Measurements from ENCODE around the gene USP7.

- TF ChIP-seq, protein P1, sequence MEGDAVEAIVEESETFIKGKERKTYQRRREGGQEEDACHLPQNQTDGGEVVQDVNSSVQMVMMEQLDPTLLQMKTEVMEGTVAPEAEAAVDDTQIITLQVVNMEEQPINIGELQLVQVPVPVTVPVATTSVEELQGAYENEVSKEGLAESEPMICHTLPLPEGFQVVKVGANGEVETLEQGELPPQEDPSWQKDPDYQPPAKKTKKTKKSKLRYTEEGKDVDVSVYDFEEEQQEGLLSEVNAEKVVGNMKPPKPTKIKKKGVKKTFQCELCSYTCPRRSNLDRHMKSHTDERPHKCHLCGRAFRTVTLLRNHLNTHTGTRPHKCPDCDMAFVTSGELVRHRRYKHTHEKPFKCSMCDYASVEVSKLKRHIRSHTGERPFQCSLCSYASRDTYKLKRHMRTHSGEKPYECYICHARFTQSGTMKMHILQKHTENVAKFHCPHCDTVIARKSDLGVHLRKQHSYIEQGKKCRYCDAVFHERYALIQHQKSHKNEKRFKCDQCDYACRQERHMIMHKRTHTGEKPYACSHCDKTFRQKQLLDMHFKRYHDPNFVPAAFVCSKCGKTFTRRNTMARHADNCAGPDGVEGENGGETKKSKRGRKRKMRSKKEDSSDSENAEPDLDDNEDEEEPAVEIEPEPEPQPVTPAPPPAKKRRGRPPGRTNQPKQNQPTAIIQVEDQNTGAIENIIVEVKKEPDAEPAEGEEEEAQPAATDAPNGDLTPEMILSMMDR (conservative IDR thresholded peaks at IDR 0.05; ENCODE audit: low read length): no peak
- no peak for TF ChIP-seq EZH2phosphoT487 (IDR thresholded peaks at IDR 0.05; ENCODE audit: borderline replicate concordance, low read depth, low read length)
Observed at GRCh38 chr16:8845699-8846298, 117.9 kb downstream of the USP7 start.

Measured in OCI-LY7 (cell line).